H7 (cell line): ENCODE data around the gene MEOX1. TPM values are rescaled to one million over a fixed set of nuclear protein-coding genes. Genes with fewer than 3 reads are reported as not detected.
"Not testable (repeated sequence)": the region's sequence is repeated elsewhere in the genome, so short reads cannot be mapped to it uniquely, and the experiment has no call there.

ENCODE experiments used
- DNase-seq: peaks from one replicate; pipeline ENCODE4 v3.0.0; 2012
- H3K27me3 ChIP-seq: 2 replicates; pipeline ENCODE4 v1.6.0; 2011; ENCODE audit warnings: mild to moderate bottlenecking, low read length; ENCODE audit not compliant: control insufficient read depth, insufficient read depth
- H3K36me3 ChIP-seq: replicated peaks from 2 replicates; pipeline ENCODE4 v1.5.1; 2011; ENCODE audit warnings: low read length; ENCODE audit not compliant: control insufficient read depth, insufficient read depth
- H3K4me3 ChIP-seq: 2 replicates; pipeline ENCODE4 v1.5.1; 2011; ENCODE audit warnings: low read depth, mild to moderate bottlenecking, control low read depth, low read length, moderate library complexity; ENCODE audit not compliant: insufficient read depth
- total RNA-seq: library from RNA; depleted of rRNA; stranded (reverse); fragments of >200 nt; shearing (Covaris generic); gene quantifications from 2 replicates; pipeline ENCODE4 v1.2.3, GENCODE V29; 2014

Gene MEOX1
- total RNA-seq, 1 experiment from 2014 or later: not detected

GRCh38 chr17:43608313-43608712, 53.4 kb downstream of the MEOX1 start:
- Histone ChIP-seq H3K27me3 (no peaks in the 10 kb centered on the region), H3K36me3 (no peaks in the 10 kb centered on the region), H3K4me3 (no peak overlapping the region)
- no peak for DNase-seq

GRCh38 chr17:43604549-43604948, 57.2 kb downstream of the MEOX1 start:
- H3K27me3 ChIP-seq: no peaks in the 10 kb centered on the region
- no peak overlapping the region for H3K4me3 ChIP-seq
- H3K36me3 ChIP-seq: no peaks in the 10 kb centered on the region
- DNase-seq: no peak

GRCh38 chr17:43603321-43603720, 58.4 kb downstream of the MEOX1 start:
- Histone ChIP-seq H3K36me3 (no peaks in the 10 kb centered on the region), H3K4me3 (no peak overlapping the region), H3K27me3 (no peaks in the 10 kb centered on the region)
- DNase-seq: no peak

- H3K36me3 ChIP-seq, H3K27me3 ChIP-seq, H3K4me3 ChIP-seq, DNase-seq: not testable (repeated sequence)
These were observed 59.2 kb downstream of the MEOX1 start for GRCh38 chr17:43602556-43602955.

- Histone ChIP-seq H3K4me3 (no peak overlapping the region), H3K36me3 (no peaks in the 10 kb centered on the region), H3K27me3 (no peaks in the 10 kb centered on the region)
- no peak for DNase-seq
These were observed 60.3 kb downstream of the MEOX1 start for GRCh38 chr17:43601280-43602039.

- Histone ChIP-seq H3K4me3 (no peak overlapping the region), H3K27me3 (no peaks in the 10 kb centered on the region), H3K36me3 (no peaks in the 10 kb centered on the region)
- DNase-seq: no peak
These were observed 61.9 kb downstream of the MEOX1 start for GRCh38 chr17:43599835-43600234.

- no peak for DNase-seq
- no peak overlapping the region for H3K4me3 ChIP-seq
- no peaks in the 10 kb centered on the region for H3K27me3 ChIP-seq
- H3K36me3 ChIP-seq: no peaks in the 10 kb centered on the region
These were observed 62.7 kb downstream of the MEOX1 start for GRCh38 chr17:43599046-43599395.

- no peak overlapping the region for H3K4me3 ChIP-seq
- no peak for DNase-seq
- H3K36me3 ChIP-seq: no peaks in the 10 kb centered on the region
- H3K27me3 ChIP-seq: no peaks in the 10 kb centered on the region
These were observed 63.2 kb downstream of the MEOX1 start for GRCh38 chr17:43598357-43599045.

GRCh38 chr17:43597624-43598356, 63.9 kb downstream of the MEOX1 start:
- H3K27me3 ChIP-seq: no peaks in the 10 kb centered on the region
- DNase-seq: no peak

GRCh38 chr17:43595466-43595865, 66.3 kb downstream of the MEOX1 start:
- no peaks in the 10 kb centered on the region for H3K27me3 ChIP-seq
- no peak for DNase-seq
- no peak overlapping the region for H3K4me3 ChIP-seq
- no peaks in the 10 kb centered on the region for H3K36me3 ChIP-seq

More at GRCh38 chr17:43597624-43598356, 63.9 kb downstream of the MEOX1 start:
- no peak overlapping the region for H3K4me3 ChIP-seq
- no peaks in the 10 kb centered on the region for H3K36me3 ChIP-seq

GRCh38 chr17:43591779-43592562, 69.8 kb downstream of the MEOX1 start:
- Histone ChIP-seq H3K27me3 (no peaks in the 10 kb centered on the region), H3K36me3 (no peaks in the 10 kb centered on the region), H3K4me3 (no peak overlapping the region)
- no peak for DNase-seq

GRCh38 chr17:43591001-43591400, 70.7 kb downstream of the MEOX1 start:
- no peaks in the 10 kb centered on the region for H3K36me3 ChIP-seq
- H3K27me3 ChIP-seq: no peaks in the 10 kb centered on the region
- DNase-seq: no peak
- H3K4me3 ChIP-seq: no peak overlapping the region
